ENCODE measurements around the gene CRYBG1.

DNA sequence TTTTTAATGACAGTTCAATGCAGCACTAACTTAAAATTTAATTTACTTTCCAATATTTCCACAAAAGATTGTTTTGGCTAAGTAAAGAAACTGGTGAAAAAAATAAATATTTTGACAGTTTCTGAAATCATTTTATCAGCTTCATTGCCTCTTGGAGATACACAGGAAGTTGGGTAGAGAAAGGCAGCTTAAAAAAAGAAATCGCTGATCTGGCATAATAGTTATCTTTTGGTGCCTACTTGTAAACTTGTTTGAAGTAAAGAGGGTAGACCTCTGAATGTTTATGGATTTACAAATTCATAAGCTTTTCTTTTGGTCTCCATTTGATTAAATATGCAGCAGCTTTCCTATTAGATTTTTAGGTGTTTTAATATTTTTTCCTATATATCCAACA is 165.4 kb downstream of the CRYBG1 start:
- TF ChIP-seq, protein P1, sequence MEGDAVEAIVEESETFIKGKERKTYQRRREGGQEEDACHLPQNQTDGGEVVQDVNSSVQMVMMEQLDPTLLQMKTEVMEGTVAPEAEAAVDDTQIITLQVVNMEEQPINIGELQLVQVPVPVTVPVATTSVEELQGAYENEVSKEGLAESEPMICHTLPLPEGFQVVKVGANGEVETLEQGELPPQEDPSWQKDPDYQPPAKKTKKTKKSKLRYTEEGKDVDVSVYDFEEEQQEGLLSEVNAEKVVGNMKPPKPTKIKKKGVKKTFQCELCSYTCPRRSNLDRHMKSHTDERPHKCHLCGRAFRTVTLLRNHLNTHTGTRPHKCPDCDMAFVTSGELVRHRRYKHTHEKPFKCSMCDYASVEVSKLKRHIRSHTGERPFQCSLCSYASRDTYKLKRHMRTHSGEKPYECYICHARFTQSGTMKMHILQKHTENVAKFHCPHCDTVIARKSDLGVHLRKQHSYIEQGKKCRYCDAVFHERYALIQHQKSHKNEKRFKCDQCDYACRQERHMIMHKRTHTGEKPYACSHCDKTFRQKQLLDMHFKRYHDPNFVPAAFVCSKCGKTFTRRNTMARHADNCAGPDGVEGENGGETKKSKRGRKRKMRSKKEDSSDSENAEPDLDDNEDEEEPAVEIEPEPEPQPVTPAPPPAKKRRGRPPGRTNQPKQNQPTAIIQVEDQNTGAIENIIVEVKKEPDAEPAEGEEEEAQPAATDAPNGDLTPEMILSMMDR (IDR thresholded peaks at IDR 0.05; ENCODE audit: poor library complexity): no peak
- TF ChIP-seq EZH2 (IDR thresholded peaks at IDR 0.05; ENCODE audit: borderline replicate concordance) (no peak), EZH2phosphoT487 (IDR thresholded peaks at IDR 0.05; ENCODE audit: low read depth, severe bottlenecking, unreplicated experiment) (no peak)
